ENCODE results near the gene RHO.

RHO gene

DNA sequence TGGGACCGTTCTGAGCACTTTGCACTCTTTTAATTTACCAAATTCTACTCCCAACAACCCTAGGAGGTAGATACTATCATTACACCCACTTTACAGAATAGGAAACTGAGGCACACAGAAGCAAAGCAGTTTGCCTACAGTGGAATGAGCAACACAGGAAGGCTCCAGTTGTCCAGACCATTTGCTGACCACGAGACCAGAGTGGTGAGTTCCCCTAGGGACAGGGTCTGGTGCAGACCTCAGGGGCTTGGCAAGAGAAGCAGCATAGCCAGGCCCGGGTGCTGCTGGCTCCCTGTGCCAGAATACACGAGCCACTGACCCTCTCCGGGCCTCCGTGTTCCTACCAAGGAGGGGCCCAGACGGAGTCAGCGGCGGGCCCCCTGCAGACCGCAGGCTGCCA, 51.6 kb downstream of the RHO start:
- no peak for DNase-seq (ENCODE audit: insufficient read length)
- FAIRE-seq, result no peak
- TF ChIP-seq POLR2A (IDR thresholded peaks at IDR 0.05; ENCODE audit: low read depth, low read length) (no peak), TAF1 (IDR thresholded peaks at IDR 0.05; ENCODE audit: borderline replicate concordance, low read depth, low read length) (no peak), POLR2AphosphoS5 (IDR thresholded peaks at IDR 0.05; ENCODE audit: low read depth, low read length) (no peak)

DNA sequence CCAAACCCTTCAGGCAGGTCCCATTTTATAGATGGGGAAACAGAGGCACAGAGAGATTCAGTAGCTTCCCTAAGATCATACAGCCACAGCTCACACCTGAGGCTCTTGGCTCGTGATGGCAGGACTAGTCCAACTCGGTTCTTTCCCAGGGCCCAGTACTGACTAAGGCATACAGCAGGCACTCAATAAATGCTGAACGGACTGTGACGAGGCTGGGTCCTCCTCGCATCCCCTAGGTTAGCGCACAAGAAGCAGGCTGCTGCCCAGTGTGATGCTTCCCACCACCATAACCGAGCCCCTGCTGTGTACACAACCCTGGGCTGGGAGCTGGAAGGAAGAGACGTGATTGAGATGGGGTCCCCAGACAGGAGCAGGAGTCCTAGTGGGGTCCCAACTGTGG, 53.2 kb downstream of the RHO start:
- DNase-seq (ENCODE audit: insufficient read length) (no peak), FAIRE-seq (no peak)

DNA sequence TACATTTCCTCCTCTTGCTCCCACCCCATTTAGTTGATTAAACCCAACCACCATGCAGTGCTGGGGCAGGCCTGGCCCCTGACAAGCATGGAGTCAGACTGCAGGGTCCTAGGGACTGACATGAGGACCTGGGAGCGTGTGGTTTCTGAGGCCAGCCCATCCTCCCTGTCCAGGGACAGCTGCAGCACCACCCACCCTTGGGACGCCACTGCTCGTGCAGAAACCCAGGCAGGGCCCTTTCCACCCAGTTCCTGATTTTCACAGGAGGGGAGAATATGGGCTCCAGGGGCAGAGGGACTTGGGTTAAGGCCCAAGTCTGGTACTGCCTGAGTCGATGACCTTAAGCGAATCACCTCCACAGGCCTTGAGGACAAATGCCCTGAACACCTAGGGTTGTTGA, 54.4 kb downstream of the RHO start:
- peak; percentile 53 for FAIRE-seq
- TF ChIP-seq TAF1 (IDR thresholded peaks at IDR 0.05; ENCODE audit: borderline replicate concordance, low read depth, low read length) (no peak), POLR2A (IDR thresholded peaks at IDR 0.05; ENCODE audit: low read depth, low read length) (no peak), POLR2AphosphoS5 (IDR thresholded peaks at IDR 0.05; ENCODE audit: low read depth, low read length) (no peak)
- DNase-seq (ENCODE audit: insufficient read length), result no peak

More for the DNA sequence above, 53.2 kb downstream of the RHO start:
- no peak for TF ChIP-seq TAF1 (IDR thresholded peaks at IDR 0.05; ENCODE audit: borderline replicate concordance, low read depth, low read length)
- no peak for TF ChIP-seq POLR2AphosphoS5 (IDR thresholded peaks at IDR 0.05; ENCODE audit: low read depth, low read length)
- TF ChIP-seq POLR2A (IDR thresholded peaks at IDR 0.05; ENCODE audit: low read depth, low read length), result no peak

DNA sequence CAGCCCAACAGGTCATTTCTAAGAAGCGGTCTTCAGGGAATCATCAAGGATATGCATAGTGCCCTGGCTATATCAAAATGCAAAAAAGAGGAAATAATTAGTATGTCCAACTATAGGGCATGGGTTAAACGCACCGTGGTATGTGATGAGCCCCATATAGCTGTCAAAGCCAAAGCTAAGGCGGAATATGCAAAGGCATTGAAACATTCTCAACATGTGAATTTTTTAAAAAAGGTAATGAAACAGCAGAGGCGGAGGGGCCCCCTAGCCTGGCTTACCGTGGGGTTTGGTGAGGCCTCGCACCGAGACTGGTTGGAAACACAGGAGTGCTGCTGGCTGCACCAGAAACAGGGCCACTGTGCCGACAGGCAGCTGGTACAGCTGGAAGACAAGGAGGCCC, 54.9 kb downstream of the RHO start:
- FAIRE-seq (no peak), DNase-seq (ENCODE audit: insufficient read length) (no peak)
- no peak for TF ChIP-seq POLR2A (IDR thresholded peaks at IDR 0.05; ENCODE audit: low read depth, low read length)
- no peak for TF ChIP-seq TAF1 (IDR thresholded peaks at IDR 0.05; ENCODE audit: borderline replicate concordance, low read depth, low read length)
- no peak for TF ChIP-seq POLR2AphosphoS5 (IDR thresholded peaks at IDR 0.05; ENCODE audit: low read depth, low read length)

DNA sequence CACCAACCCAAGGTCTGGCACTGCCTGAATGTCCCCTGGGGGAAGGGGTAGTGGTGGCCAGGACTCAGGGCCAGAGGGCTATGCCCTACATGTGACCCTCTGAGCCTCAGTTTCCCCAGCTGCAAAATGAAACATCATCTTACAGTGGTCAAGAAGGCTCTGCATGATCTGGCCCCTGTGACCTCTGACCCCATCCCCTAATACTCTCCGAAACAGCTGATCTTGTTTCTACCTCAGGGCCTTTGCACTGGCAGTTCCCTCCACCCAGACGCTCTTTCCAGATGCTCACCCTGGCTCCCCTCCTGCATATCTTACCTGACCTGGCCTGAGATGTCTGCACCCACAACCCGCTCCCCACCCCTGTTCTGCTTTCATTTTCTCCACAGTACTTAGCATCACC, 56.2 kb downstream of the RHO start:
- FAIRE-seq (no peak), DNase-seq (ENCODE audit: insufficient read length) (no peak)
- no peak for TF ChIP-seq POLR2AphosphoS5 (IDR thresholded peaks at IDR 0.05; ENCODE audit: low read depth, low read length)
- TF ChIP-seq TAF1 (IDR thresholded peaks at IDR 0.05; ENCODE audit: borderline replicate concordance, low read depth, low read length), result no peak
- no peak for TF ChIP-seq POLR2A (IDR thresholded peaks at IDR 0.05; ENCODE audit: low read depth, low read length)

Measured in GM12892 (cell line).